B cell (primary cell): Measurements from ENCODE around the gene NUB1. TPM values are rescaled to one million over a fixed set of nuclear protein-coding genes. Genes with fewer than 3 reads are reported as not detected.

ENCODE experiments used
- ATAC-seq: fragments of 200-7000 bp; cut with Tn5 transposase; one replicate; pipeline ENCODE4 v1.10.0; 2021; ENCODE audit warnings: low read depth, mild to moderate bottlenecking, moderate number of reproducible peaks, moderate library complexity
- CTCF ChIA-PET: fragments of 350-600 bp; sonication (Branson Sonifier 250); formaldehyde crosslinking; loops from one replicate; lab custom pipeline; 2021; ENCODE audit warnings: antibody characterized with exemption, inconsistent platforms; lab: Charles Lee
- POLR2A ChIA-PET: fragments of 350-600 bp; sonication (Branson Sonifier 250); formaldehyde crosslinking; loops from one replicate; lab custom pipeline; 2021; ENCODE audit warnings: antibody characterized with exemption; lab: Charles Lee
- DNase-seq: peaks from one replicate; pipeline ENCODE4 v3.0.0; 2013
- H2AFZ ChIP-seq: 2 replicates; pipeline ENCODE4 v1.6.1; 2012; ENCODE audit warnings: mild to moderate bottlenecking, low read depth, low read length; ENCODE audit not compliant: insufficient read depth, poor library complexity, severe bottlenecking
- H3K27ac ChIP-seq, 2 donors: 1 replicate in 1 of 2; 2 replicates in 1 of 2; pipeline ENCODE4 v1.5.1; 2012 to 2013; ENCODE audit warnings: low read length in 2 of 2, mild to moderate bottlenecking in 2 of 2, moderate library complexity in 1 of 2
- H3K27me3 ChIP-seq, 4 experiments: fragments of 200-600 bp in 1 of 4; sonication (generic) in 1 of 4; replicated peaks in 1 of 4; 1 replicate in 2 of 4; 2 replicates in 2 of 4; pipeline versions ENCODE4 v1.6.1 to v1.7.0; 2013 to 2016; ENCODE audit warnings: low read length in 3 of 4, mild to moderate bottlenecking in 2 of 4, mixed read lengths in 1 of 4, moderate library complexity in 1 of 4; ENCODE audit not compliant: insufficient read depth in 4 of 4, control insufficient read depth in 3 of 4; ENCODE audit errors: control extremely low read depth in 1 of 4
- H3K36me3 ChIP-seq, 2 experiments: replicated peaks in 1 of 2; 1 replicate in 1 of 2; 2 replicates in 1 of 2; pipeline versions ENCODE4 v1.6.1 to v1.7.1; 2013; ENCODE audit warnings: low read length in 1 of 2; ENCODE audit not compliant: insufficient read depth in 2 of 2, control insufficient read depth in 1 of 2; ENCODE audit errors: control extremely low read depth in 1 of 2, extremely low read depth in 1 of 2
- H3K4me1 ChIP-seq, 2 donors: fragments of 200-600 bp in 1 of 2; sonication (generic) in 1 of 2; 1 replicate in 1 of 2; 2 replicates in 1 of 2; pipeline versions ENCODE4 v1.5.1 to v1.6.1; 2013 to 2017; ENCODE audit warnings: low read length in 2 of 2; ENCODE audit not compliant: control insufficient read depth in 2 of 2, insufficient read depth in 2 of 2
- H3K4me2 ChIP-seq: replicated peaks from 2 replicates; pipeline ENCODE3; 2012; ENCODE audit warnings: mild to moderate bottlenecking, low read depth, low read length; ENCODE audit not compliant: poor library complexity, severe bottlenecking
- H3K4me3 ChIP-seq, 5 experiments: fragments of 200-600 bp in 1 of 5; sonication (generic) in 1 of 5; 1 replicate in 3 of 5; 2 replicates in 2 of 5; pipeline versions ENCODE4 v1.5.1 to v1.7.0; 2011 to 2016; ENCODE audit warnings: low read length in 4 of 5, mild to moderate bottlenecking in 4 of 5, low read depth in 2 of 5, control low read depth in 1 of 5, moderate library complexity in 1 of 5; ENCODE audit not compliant: insufficient read depth in 1 of 5; ENCODE audit errors: control extremely low read depth in 1 of 5, extremely low read depth in 1 of 5
- H3K79me2 ChIP-seq: fragments of 200-600 bp; sonication (generic); one replicate; pipeline ENCODE4 v1.6.0; 2016; ENCODE audit warnings: low read length; ENCODE audit not compliant: control insufficient read depth, insufficient read depth
- H3K9ac ChIP-seq: fragments of 200-600 bp; sonication (generic); 2 replicates; pipeline ENCODE4 v1.6.1; 2017; ENCODE audit warnings: mild to moderate bottlenecking, low read length, moderate library complexity
- H3K9me3 ChIP-seq, 3 donors: one replicate each; pipeline versions ENCODE4 v1.6.1 to v1.7.1; 2013; ENCODE audit warnings: low read length in 2 of 3; ENCODE audit not compliant: control insufficient read depth in 2 of 3, insufficient read depth in 1 of 3; ENCODE audit errors: control extremely low read depth in 1 of 3
- H4K20me1 ChIP-seq: 2 replicates; pipeline ENCODE4 v1.6.0; 2012; ENCODE audit warnings: mild to moderate bottlenecking, low read length; ENCODE audit not compliant: insufficient read depth, control insufficient read depth, poor library complexity, severe bottlenecking
- H3K27ac Mint-ChIP-seq: one replicate; pipeline ENCODE4 v1.8.0; 2021; ENCODE audit warnings: mixed read lengths
- H3K27me3 Mint-ChIP-seq: one replicate; pipeline ENCODE4 v1.8.0; 2021; ENCODE audit warnings: mixed read lengths
- H3K4me1 Mint-ChIP-seq: one replicate; pipeline ENCODE4 v1.8.0; 2021; ENCODE audit warnings: mixed read lengths
- H3K4me3 Mint-ChIP-seq: one replicate; pipeline ENCODE4 v1.8.0; 2021; ENCODE audit warnings: mixed read lengths
- H3K9me3 Mint-ChIP-seq: one replicate; pipeline ENCODE4 v1.8.0; 2022; ENCODE audit warnings: mixed read lengths; ENCODE audit not compliant: insufficient read depth
- CTCF ChIP-seq: fragments of 200-600 bp; IDR thresholded peaks from one replicate; pipeline ENCODE4 v1.8.0; 2022; ENCODE audit warnings: antibody characterized with exemption, mild to moderate bottlenecking
- EZH2 ChIP-seq: IDR thresholded peaks from 2 replicates; pipeline ENCODE4 v1.6.1; 2012; ENCODE audit warnings: borderline replicate concordance, low read depth, mild to moderate bottlenecking, moderate library complexity, low read length; ENCODE audit not compliant: insufficient read depth, poor library complexity, severe bottlenecking
- WGBS: methylation state at CpG from one replicate; pipeline ENCODE4 v1.1.5; 2013; ENCODE audit warnings: missing lambda C conversion rate; ENCODE audit not compliant: insufficient coverage; 5-methylcytosine and 5-hydroxymethylcytosine counted together
- intact Hi-C: fragments of 100-400 bp; cut with micrococcal nuclease; formaldehyde crosslinking; loops from one replicate; pipeline ENCODE4 v1.10.0; 2022
- polyA plus RNA-seq: library from polyadenylated mRNA; depleted of rRNA; stranded (reverse); fragments of >200 nt; gene quantifications from 2 replicates; pipeline ENCODE4 v1.2.3, GENCODE V29; 2012
- total RNA-seq, 2 donors: library from RNA; stranded (reverse); fragments of 120-200 nt in 1 of 2; gene quantifications; 1 replicate in 1 of 2; 2 replicates in 1 of 2; pipeline versions ENCODE4 v1.2.3 to v1.2.4, GENCODE V29; 2013 to 2022

NUB1 gene
- total and polyA plus RNA-seq, 2 donors (not counting 1 experiment from before 2014, with no cell fraction given) = 55.0 to 104 TPM

GRCh38 chr7:151379193-151379520 lies 37.5 kb downstream of the NUB1 start:
- H3K9me3 ChIP-seq = peaks cover 0 to 9% (median 0%) of the 10 kb centered on the region in 3 donors
- ATAC-seq = no peak
- POLR2A ChIA-PET = no interaction called here
- Mint-ChIP-seq H3K27ac (peak overlapping the region; percentile 56), H3K4me1 (peaks cover 23% of the 10 kb centered on the region), H3K9me3 (no peaks in the 10 kb centered on the region), H3K4me3 (peak overlapping the region; percentile 52), H3K27me3 (peaks cover 9% of the 10 kb centered on the region)
- H3K4me2 ChIP-seq = no peak overlapping the region
- intact Hi-C loops = no loop called here
- CTCF ChIA-PET = interaction anchor here (1.3 to 2.2 kb wide), 2 partner anchors 11 to 13 kb away, joined by 3 to 9 read pairs; no protein-coding TSS in a partner anchor
- peaks cover 1% of the 10 kb centered on the region for H4K20me1 ChIP-seq
- H3K27me3 ChIP-seq = peaks cover 0 to 12% (median 6%) of the 10 kb centered on the region in 4 experiments
- no peaks in the 10 kb centered on the region for H3K79me2 ChIP-seq
- peaks cover 18 to 23% of the 10 kb centered on the region in 2 donors for H3K4me1 ChIP-seq
- WGBS = 92% methylated on average over 6 of the region's 6 CpGs
- no peak overlapping the region for H3K4me3 ChIP-seq
- no peak overlapping the region for H3K27ac ChIP-seq
- H3K36me3 ChIP-seq = peaks cover 0 to 39% of the 10 kb centered on the region in 2 experiments
- DNase-seq = no peak
- no peak for TF ChIP-seq EZH2
- no peak for TF ChIP-seq CTCF
- H3K9ac ChIP-seq = no peak overlapping the region
- H2AFZ ChIP-seq = no peak overlapping the region

- no peaks in the 10 kb centered on the region for H4K20me1 ChIP-seq
- peaks cover 18 to 23% of the 10 kb centered on the region in 2 donors for H3K4me1 ChIP-seq
- no peaks in the 10 kb centered on the region for H3K79me2 ChIP-seq
- peaks cover 0 to 34% of the 10 kb centered on the region in 2 experiments for H3K36me3 ChIP-seq
- H3K9ac ChIP-seq = no peak overlapping the region
- TF ChIP-seq EZH2 = no peak
- no peak for TF ChIP-seq CTCF
- ATAC-seq (no peak), DNase-seq (no peak)
- intact Hi-C loops = no loop called here
- H3K27ac Mint-ChIP-seq = peak overlapping the region; percentile 56
- peaks cover 0 to 12% (median 6%) of the 10 kb centered on the region in 4 experiments for H3K27me3 ChIP-seq
- CTCF ChIA-PET = interaction anchor here (1.4 to 2.2 kb wide), 2 partner anchors 11 to 69 kb away, joined by 5 to 9 read pairs; no protein-coding TSS in a partner anchor
- no peaks in the 10 kb centered on the region for H3K9me3 Mint-ChIP-seq
- H3K4me1 Mint-ChIP-seq = peaks cover 23% of the 10 kb centered on the region
- POLR2A ChIA-PET = no interaction called here
- 96% methylated on average over 22 of the region's 25 CpGs for WGBS
- peaks cover 10% of the 10 kb centered on the region for H3K27me3 Mint-ChIP-seq
- peak overlapping the region; percentile 52 for H3K4me3 Mint-ChIP-seq
- no peak overlapping the region for H3K27ac ChIP-seq
- H3K9me3 ChIP-seq = peaks cover 0 to 12% (median 0%) of the 10 kb centered on the region in 3 donors
- H3K4me3 ChIP-seq = no peak overlapping the region
- H2AFZ ChIP-seq = no peak overlapping the region
- H3K4me2 ChIP-seq = no peak overlapping the region
Observed at GRCh38 chr7:151379534-151380198, 38.1 kb downstream of the NUB1 start.
